K562 (cell line): ENCODE results near the gene PKHD1. TPM values are rescaled to one million over a fixed set of nuclear protein-coding genes. Genes with fewer than 3 reads are reported as not detected.

ENCODE experiments used
- CHD7 ChIP-seq: fragments of 200-600 bp; sonication (generic); IDR thresholded peaks from one replicate; pipeline ENCODE4 v1.6.1; 2012; ENCODE audit warnings: mild to moderate bottlenecking, low read depth, low read length, inconsistent platforms
- ETV6 ChIP-seq, 3 experiments: fragments of 150-350 bp in 1 of 3; sonication (generic) in 1 of 3; formaldehyde crosslinking in 1 of 3; IDR thresholded peaks; 2 replicates each; pipeline versions ENCODE4 v1.6.1 to v1.8.0; 2014 to 2022; ENCODE audit warnings: borderline replicate concordance in 2 of 3, low read depth in 2 of 3, antibody characterized with exemption in 1 of 3, low read length in 1 of 3, mild to moderate bottlenecking in 1 of 3, missing genetic modification reagents in 1 of 3
- ZNF764 ChIP-seq: fragments of 250-450 bp; sonication (Bioruptor Pico); IDR thresholded peaks from 2 replicates; pipeline ENCODE4 v1.4.0; 2020; ENCODE audit warnings: low read depth, mild to moderate bottlenecking, moderate library complexity
- polyA plus RNA-seq, 8 experiments: library from polyadenylated mRNA; depleted of rRNA in 4 of 8; stranded (reverse) in 5 of 8; unstranded in 3 of 8; fragments of >200 nt; fragmentation: Nextera tagmentation in 2 of 8; fragmentation: Illumina TruSeq in 1 of 8; extraction: Ambion mirVana in 2 of 8; extraction: Trizol in 1 of 8; gene quantifications; 2 replicates each; pipeline versions ENCODE4 v1.2.1 to v1.2.3, GENCODE V29; 2011 to 2014; ENCODE audit warnings: inconsistent platforms in 1 of 8, missing spikeins in 1 of 8
- total RNA-seq, 7 experiments: library from RNA; depleted of rRNA in 6 of 7; stranded (reverse); fragments of >200 nt in 6 of 7; fragmentation: Illumina TruSeq in 2 of 7; extraction: Trizol in 2 of 7; gene quantifications; 2 replicates each; pipeline versions ENCODE4 v1.2.1 to v1.2.3, GENCODE V29; 2011 to 2021; ENCODE audit warnings: low replicate concordance in 1 of 7
- TF ChIP-seq, protein P1 (sequence below), 2 experiments: fragments of 450-650 bp in 1 of 2; sonication (generic) in 1 of 2; formaldehyde crosslinking in 1 of 2; IDR thresholded peaks in 1 of 2; conservative IDR thresholded peaks in 1 of 2; 2 replicates each; pipeline versions ENCODE4 v1.6.1 to v1.8.1; 2016 to 2023; ENCODE audit warnings: mild to moderate bottlenecking in 2 of 2, moderate library complexity in 2 of 2, inconsistent platforms in 1 of 2, missing genetic modification reagents in 1 of 2

Gene PKHD1
- total and polyA plus RNA-seq, 9 of the 15 experiments (the other 6 are each of a cell fraction or from before 2014, with no cell fraction given) = 0.01 to 0.04 (median 0.01) TPM; not detected in 6

GRCh38 chr6:51711876-51712275 is 375.5 kb downstream of the PKHD1 start (continued):
- TF ChIP-seq CHD7 = no peak
- TF ChIP-seq, protein P1, sequence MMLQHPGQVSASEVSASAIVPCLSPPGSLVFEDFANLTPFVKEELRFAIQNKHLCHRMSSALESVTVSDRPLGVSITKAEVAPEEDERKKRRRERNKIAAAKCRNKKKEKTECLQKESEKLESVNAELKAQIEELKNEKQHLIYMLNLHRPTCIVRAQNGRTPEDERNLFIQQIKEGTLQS (IDR thresholded peaks at IDR 0.05) = no peak
- TF ChIP-seq, protein P1 (CRISPR knock-in tag; conservative IDR thresholded peaks at IDR 0.05) = no peak
- no peak for TF ChIP-seq ZNF764 (CRISPR knock-in tag)
- no peak for TF ChIP-seq ETV6 (IDR thresholded peaks at IDR 0.05; ENCODE audit: borderline replicate concordance in 1 of 2, low read depth in 2 of 2, low read length in 1 of 2)
- TF ChIP-seq ETV6 (CRISPR knock-in tag; IDR thresholded peaks at IDR 0.05; ENCODE audit: borderline replicate concordance) = no peak
- TF ChIP-seq, all 486 proteins: peak for 0
